Gastrocnemius medialis (tissue), 4 donors: ENCODE data around the gene OXNAD1. TPM values are rescaled to one million over a fixed set of nuclear protein-coding genes. Genes with fewer than 3 reads are reported as not detected.
A peak's percentile ranks its signal among the peaks of the same experiment; 100 is the strongest.

Experiments
- ATAC-seq, 2 donors: fragments of 150-250 bp; one replicate each; pipeline ENCODE4 v1.9.1; 2016
- DNase-seq, 2 donors: peaks; one replicate each; pipeline ENCODE4 v3.0.0-alpha.2; 2019
- H3K27ac ChIP-seq, 4 donors: fragments of 200-600 bp; sonication (generic); 1 replicate in 1 of 4; 2 replicates in 3 of 4; pipeline ENCODE4 v1.5.1; 2016 to 2018; ENCODE audit warnings: mild to moderate bottlenecking in 2 of 4, moderate library complexity in 1 of 4
- H3K27me3 ChIP-seq, 3 donors: fragments of 200-600 bp; sonication (generic) in 2 of 3; 1 replicate in 1 of 3; 2 replicates in 2 of 3; pipeline versions ENCODE4 v1.5.1 to v1.6.0; 2016 to 2019; ENCODE audit warnings: mild to moderate bottlenecking in 1 of 3, moderate library complexity in 1 of 3
- H3K36me3 ChIP-seq, 2 donors: fragments of 200-600 bp; sonication (generic) in 1 of 2; one replicate each; pipeline ENCODE4 v1.5.1; 2017 to 2018
- H3K4me1 ChIP-seq, 2 donors: fragments of 200-600 bp; sonication (generic) in 1 of 2; one replicate each; pipeline ENCODE4 v1.5.1; 2016 to 2017; ENCODE audit warnings: mild to moderate bottlenecking in 2 of 2
- H3K4me3 ChIP-seq, 4 donors: fragments of 200-600 bp; sonication (generic) in 3 of 4; 1 replicate in 1 of 4; 2 replicates in 3 of 4; pipeline ENCODE4 v1.5.1; 2016 to 2019; ENCODE audit warnings: mild to moderate bottlenecking in 2 of 4
- H3K9me3 ChIP-seq, 3 donors: fragments of 200-600 bp; sonication (generic) in 2 of 3; 1 replicate in 1 of 3; 2 replicates in 2 of 3; pipeline ENCODE4 v1.5.1; 2016 to 2019
- CTCF ChIP-seq, 5 experiments: fragments of 450-650 bp in 3 of 5; fragments of 200-600 bp in 2 of 5; sonication (generic) in 2 of 5; IDR thresholded peaks in 4 of 5; conservative IDR thresholded peaks in 1 of 5; 1 replicate in 4 of 5; 2 replicates in 1 of 5; pipeline ENCODE4 v1.5.1; 2016 to 2019; ENCODE audit warnings: antibody characterized with exemption in 5 of 5, mild to moderate bottlenecking in 3 of 5, moderate library complexity in 3 of 5
- POLR2A ChIP-seq, 2 donors: fragments of 450-650 bp; IDR thresholded peaks; one replicate each; pipeline ENCODE4 v1.6.1; 2017; ENCODE audit warnings: antibody characterized with exemption in 2 of 2, mild to moderate bottlenecking in 2 of 2, moderate library complexity in 2 of 2
- in situ Hi-C, 4 donors: fragments of 200-750 bp; cut with MboI; loops; one replicate each; pipeline versions ENCODE4 v1.15.0 to v1.8.0; 2017; ENCODE audit warnings: low sequenced_read_pairs in 4 of 4
- intact Hi-C: fragments of 100-400 bp; cut with DNase I; formaldehyde crosslinking; loops from one replicate; pipeline ENCODE4 v1.15.1; 2023; ENCODE audit warnings: low total_unique reads
- total RNA-seq, 4 donors: library from RNA; depleted of rRNA; stranded (reverse); fragments of >200 nt; gene quantifications; one replicate each; pipeline versions ENCODE4 v1.1.0 to v1.2.3, GENCODE V29; 2016

The OXNAD1 gene
- total RNA-seq, 4 donors from 2014 or later = 12.3 to 28.6 (median 17.1) TPM

DNA sequence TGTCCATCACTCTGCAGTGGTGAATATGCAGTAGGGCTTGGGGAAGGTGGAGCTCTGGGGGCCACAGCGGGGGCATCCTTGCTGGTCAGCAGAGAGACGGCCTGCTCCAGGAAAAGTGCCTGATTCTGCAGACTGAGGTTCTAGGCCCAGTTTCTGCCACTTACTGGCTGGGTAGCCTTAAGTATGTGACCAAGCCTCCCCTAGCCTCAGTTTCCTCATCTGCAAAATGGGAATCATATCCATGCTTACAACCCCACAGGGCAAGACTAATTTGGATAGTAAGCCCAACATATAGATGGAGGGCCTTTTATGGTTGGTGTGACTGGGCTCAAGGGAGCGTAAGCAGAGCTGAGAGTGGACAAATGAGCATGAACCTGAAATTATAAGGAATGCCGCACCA is 60.8 kb downstream of the OXNAD1 start:
- intact Hi-C loops (no loop called here), in situ Hi-C loops (no loop called here)
- no peaks in the 10 kb centered on the region for H3K9me3 ChIP-seq
- H3K27me3 ChIP-seq = no peaks in the 10 kb centered on the region
- peaks cover 0 to 17% of the 10 kb centered on the region in 2 donors for H3K36me3 ChIP-seq
- no peak overlapping the region for H3K4me3 ChIP-seq
- no peak overlapping the region for H3K27ac ChIP-seq
- TF ChIP-seq CTCF (IDR thresholded peaks at IDR 0.05 in 4 of 5, conservative IDR thresholded peaks at IDR 0.05 in 1 of 5) (no peak), POLR2A (IDR thresholded peaks at IDR 0.05) (no peak)
- H3K4me1 ChIP-seq = peaks cover 3 to 8% of the 10 kb centered on the region in 2 donors
- DNase-seq (no peak), ATAC-seq (no peak)

DNA sequence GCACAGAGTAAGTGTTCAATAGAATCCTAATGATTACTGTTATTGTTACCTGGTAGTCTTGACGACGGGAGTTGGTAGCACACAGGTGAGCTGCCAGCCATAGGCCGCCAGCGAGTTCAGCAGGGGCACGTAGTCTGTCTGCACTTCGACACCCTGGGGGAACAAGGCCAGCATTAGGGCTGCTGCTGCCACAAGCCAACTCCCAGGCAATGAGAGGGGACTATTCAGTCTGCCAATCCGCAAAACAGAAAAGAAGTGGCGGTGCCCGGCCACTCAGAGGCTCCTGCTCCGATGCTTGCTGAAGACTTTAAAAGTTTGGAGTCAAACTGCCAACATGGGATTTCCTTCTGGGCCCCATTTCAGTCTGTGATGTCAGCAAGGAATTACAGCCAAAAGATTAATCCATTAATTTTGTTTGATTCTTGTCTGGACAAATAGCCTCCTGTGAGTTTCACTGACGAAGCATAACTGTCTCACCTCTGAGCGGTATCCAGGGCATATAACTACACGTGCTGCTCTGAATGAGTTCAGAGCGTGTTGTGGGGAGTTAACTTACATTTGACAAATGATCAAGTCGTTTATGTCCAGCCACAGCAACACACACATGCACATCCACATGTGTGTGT is 61.8 kb downstream of the OXNAD1 start:
- intact Hi-C loops = no loop called here
- no peak for ATAC-seq
- Histone ChIP-seq H3K36me3 (peaks cover 0 to 19% of the 10 kb centered on the region in 2 donors), H3K27ac (no peak overlapping the region), H3K4me1 (peaks cover 0 to 8% of the 10 kb centered on the region in 2 donors), H3K9me3 (no peaks in the 10 kb centered on the region), H3K27me3 (no peaks in the 10 kb centered on the region), H3K4me3 (no peak overlapping the region)
- in situ Hi-C loops = no loop called here
- TF ChIP-seq POLR2A (IDR thresholded peaks at IDR 0.05) (no peak), CTCF (IDR thresholded peaks at IDR 0.05 in 4 of 5, conservative IDR thresholded peaks at IDR 0.05 in 1 of 5) (no peak)
- DNase-seq = no peak

GRCh38 chr3:16328124-16328523 is 63.1 kb downstream of the OXNAD1 start:
- H3K27me3 ChIP-seq = no peaks in the 10 kb centered on the region
- H3K4me3 ChIP-seq = no peak overlapping the region
- ATAC-seq (no peak), DNase-seq (no peak)
- no peaks in the 10 kb centered on the region for H3K9me3 ChIP-seq
- intact Hi-C loops (no loop called here), in situ Hi-C loops (no loop called here)
- peaks cover 0 to 12% of the 10 kb centered on the region in 2 donors for H3K36me3 ChIP-seq
- peak overlapping the region in 2 of 4 donors; percentile 0 to 45 for H3K27ac ChIP-seq
- no peak for TF ChIP-seq CTCF (IDR thresholded peaks at IDR 0.05 in 4 of 5, conservative IDR thresholded peaks at IDR 0.05 in 1 of 5)
- no peak for TF ChIP-seq POLR2A (IDR thresholded peaks at IDR 0.05)
- peaks cover 0 to 8% of the 10 kb centered on the region in 2 donors for H3K4me1 ChIP-seq

DNA sequence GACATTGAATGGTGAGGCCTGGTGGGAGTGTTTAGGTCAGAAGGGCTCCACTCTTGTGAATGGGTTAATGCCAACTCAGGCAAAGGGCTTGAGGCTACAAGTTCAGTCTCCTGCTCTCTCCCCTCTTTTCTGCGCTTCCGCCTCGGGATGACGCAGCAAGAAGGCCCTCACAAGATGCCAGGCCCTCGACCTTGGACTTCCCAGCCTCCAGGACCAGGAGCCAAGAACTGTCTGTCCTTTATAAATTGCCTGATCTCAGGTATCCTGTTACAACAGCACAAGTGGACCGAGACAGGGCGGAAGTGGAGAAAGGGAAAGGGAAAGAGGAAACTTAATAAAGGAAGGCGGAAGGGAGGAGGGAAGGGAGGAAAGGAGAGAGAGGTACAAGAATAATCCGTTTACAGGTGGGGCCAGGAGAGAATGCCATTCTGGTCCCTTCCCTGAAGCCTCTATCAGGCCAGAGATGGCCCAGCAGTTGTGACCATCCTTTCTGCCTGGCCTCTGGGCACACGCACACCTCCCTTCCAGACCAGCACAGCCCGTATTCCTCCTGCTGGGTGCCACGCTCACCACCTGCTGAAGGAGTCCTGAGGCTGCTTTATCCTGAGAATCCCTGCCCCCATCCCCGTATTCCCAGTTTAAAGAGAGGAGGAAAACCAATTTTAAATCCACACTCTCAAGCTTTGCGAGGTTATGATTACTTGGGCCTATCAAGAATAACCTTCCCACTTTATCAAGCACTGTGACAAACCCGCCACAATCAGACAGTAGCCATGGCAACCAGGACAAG is 64.2 kb downstream of the OXNAD1 start:
- Histone ChIP-seq H3K27ac (peak overlapping the region in 3 of 4 donors; percentile 9 to 55 (median 45)), H3K4me1 (peaks cover 0 to 8% of the 10 kb centered on the region in 2 donors), H3K4me3 (no peak overlapping the region), H3K27me3 (no peaks in the 10 kb centered on the region), H3K36me3 (peaks cover 0 to 12% of the 10 kb centered on the region in 2 donors), H3K9me3 (no peaks in the 10 kb centered on the region)
- TF ChIP-seq CTCF (IDR thresholded peaks at IDR 0.05 in 4 of 5, conservative IDR thresholded peaks at IDR 0.05 in 1 of 5) (no peak), POLR2A (IDR thresholded peaks at IDR 0.05) (no peak)
- in situ Hi-C loops (no loop called here), intact Hi-C loops (no loop called here)
- ATAC-seq = peak; percentile 78 to 93
- DNase-seq = peak; percentile 19 to 65
